HG03439 (cell line): Measurements from ENCODE around the gene VWC2L.

ENCODE experiments used
- ATAC-seq: cut with Tn5 transposase; IDR thresholded peaks from one replicate; pipeline ENCODE4 v1.9.1; 2021; ENCODE audit warnings: mild to moderate bottlenecking, moderate library complexity; ENCODE audit not compliant: unreplicated experiment

VWC2L gene

DNA sequence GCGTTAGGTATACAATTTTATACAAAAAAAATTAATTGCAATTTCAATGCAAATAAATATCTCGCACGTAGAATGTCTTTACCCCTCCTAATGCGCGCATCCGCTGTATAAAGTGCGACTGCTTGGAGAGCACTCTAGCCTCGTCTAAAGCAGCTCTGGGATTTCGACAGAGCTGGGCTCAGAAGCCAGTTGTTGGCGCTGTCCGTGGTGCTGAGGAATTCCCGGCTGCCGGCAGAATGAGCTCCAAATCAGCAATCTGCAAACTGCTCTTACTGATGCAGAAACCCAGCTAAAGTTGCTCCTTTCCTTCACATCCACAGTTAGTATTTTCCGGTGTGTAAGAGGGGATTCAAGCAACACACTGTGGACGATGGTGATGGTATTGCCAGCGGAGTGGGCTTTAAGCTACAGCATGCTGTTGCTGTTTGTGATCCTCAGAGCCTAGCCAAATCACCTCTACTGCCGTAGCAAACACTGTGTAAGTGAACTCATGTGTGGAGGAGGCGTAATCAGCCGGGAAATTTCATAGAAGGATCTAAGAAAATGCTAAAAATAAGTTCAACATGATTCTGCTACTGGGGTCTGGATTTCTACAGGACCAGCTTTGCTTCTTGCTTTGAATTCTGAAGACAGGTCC is at the start of gene VWC2L:
Gene VWC2L, plus strand, starts transcription at position 137 of the 637 bp plus-strand sequence. CDS start 3,140 bp downstream, outside the sequence.
- no peak for ATAC-seq

DNA sequence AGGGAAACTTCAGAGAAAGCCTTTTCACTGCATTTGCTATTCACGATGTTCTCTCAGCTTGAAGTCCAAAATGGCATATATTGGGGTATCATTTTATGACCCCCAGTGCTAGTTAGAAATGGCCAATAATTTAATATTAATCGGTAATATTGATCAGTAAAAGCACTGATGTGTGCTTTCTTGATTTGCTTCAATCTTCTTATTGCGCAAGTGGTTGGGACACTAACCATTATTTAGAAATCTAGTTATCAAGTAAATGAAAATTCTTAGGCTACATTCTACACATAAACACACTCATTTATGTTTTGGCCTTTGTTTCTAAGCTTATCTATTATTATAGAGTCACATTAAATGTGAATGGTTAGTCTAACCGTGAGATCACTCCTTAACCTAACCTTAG is 49.7 kb upstream of the VWC2L start:
- ATAC-seq, result no peak

DNA sequence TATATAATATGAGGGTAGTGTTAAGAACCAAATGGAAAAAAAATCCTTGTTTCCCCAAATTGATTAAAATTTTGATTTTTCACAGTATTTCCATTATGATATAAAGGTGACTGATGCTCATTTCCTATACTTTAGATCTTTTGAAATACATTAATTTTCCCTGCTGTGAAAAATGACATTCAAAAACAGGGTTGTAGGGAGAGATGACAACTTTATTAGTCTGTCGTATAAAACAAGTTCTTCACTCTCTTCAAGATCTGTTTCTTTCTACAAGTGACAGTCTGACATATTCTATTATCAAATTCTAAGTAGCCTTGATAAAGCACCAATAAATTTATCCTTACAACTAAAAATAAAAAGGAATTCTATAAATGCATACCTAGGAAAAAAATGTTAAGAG is 45.3 kb upstream of the VWC2L start:
- ATAC-seq, result no peak

DNA sequence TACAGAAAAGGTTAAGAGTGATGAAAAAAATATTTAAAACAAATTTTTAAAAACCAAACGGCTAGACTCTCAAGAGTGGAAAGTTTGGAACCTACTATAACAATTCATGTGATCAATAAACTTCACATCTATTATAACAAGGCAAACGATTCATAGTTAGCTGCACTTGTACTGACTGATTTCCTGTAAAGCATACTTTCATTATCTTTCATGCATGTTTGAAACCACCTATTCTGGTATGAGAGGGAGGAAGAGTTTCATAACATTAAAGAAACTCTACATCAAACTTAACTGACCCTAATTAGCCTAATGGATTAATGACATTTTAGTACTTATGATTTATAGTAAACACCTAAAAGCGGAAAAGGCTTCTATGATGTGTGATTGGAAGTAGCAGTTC is 43.7 kb upstream of the VWC2L start:
- no peak for ATAC-seq

DNA sequence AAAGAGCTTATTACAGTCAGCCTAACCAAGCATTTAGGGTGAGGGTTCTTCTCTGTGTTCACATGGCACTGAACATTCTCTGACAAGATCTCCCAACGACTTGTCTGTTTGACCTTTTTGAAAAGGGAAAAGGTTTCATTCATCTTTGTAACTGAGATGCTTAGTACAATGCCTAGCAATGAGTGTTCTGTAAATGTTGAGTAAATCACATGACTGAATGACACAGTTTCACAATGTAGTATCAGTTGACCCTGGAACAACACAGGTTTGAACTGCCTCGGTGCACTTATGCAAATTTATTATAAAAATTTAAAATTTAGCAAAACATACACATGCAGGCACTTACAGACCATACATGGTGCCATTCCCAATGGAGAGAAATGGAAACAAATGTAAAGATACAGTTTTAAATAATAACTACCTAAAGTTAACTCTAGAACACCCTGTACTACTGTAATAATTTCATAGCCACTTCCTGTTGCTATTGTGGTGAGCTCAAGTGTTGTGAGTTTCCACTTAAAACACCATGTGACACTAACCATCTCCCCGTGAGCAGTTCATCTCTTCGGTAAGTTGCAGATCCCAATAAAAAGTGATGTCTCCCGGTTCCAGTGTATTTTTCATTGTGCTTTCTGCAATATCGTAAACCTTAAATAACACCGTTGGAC is 34.1 kb upstream of the VWC2L start:
- no peak for ATAC-seq

DNA sequence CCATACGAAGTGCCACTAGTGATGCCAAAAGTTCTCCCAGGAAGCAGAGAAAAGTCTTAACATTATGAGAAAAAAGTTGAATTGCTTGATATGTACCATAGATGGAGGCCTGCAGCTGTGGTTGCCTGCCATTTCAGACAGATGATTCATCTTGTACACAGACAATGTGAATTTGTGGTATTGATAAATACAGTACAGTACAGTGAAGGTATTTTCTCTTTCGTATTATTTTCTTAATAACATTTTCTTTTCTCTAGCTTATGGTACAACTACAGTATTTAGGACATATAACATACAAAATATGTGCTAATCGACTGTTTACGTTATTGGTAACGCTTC is 33.6 kb upstream of the VWC2L start:
- no peak for ATAC-seq

DNA sequence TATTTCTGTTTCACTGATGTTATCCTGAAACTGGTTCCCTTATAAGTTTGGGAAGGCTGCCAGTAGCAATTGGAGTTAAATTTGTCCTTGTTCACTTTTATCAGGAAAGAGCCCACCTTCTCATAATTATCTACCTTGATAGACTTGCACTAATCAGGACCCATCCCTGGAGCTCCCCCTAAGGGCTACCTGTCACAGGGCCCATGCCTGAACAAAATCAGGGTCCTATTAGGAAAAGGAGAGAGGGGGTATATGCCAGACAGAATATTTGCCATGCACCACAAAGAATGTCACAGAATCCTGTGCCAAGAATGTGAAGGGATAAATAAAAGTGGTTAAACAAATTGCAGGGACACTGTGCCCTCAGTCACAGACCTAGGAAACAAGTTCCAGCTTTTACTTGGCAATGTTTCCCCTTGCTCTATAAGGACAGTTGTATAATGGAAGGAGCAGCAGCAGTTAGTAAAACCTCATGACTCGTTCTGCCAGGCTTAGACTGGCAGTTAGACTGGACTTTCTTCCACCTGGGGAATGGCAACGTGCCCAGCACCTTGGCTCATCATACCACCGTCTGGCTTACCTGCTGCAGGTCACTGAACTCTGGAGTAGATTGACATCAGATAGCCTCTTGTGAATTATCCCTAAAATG is 32.3 kb upstream of the VWC2L start:
- ATAC-seq, result no peak

DNA sequence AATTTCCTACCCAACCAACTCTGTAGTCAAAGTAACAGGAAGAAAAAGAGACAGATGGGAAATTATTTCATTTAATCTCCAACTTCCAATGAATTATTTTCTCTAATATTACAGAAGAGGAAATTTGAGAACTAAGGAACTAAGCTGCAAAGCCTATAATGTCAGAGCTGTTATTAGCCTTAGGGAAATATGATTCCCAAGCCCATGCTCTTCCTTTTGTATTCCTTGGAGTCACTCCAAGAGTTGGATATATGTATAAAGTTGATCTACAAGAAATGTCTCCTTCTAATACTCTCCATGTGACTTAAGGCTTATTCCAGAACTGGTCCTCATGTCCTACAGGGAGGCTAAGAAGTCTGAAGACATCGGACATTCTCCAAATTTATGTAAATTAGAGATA is 31.6 kb upstream of the VWC2L start:
- no peak for ATAC-seq

DNA sequence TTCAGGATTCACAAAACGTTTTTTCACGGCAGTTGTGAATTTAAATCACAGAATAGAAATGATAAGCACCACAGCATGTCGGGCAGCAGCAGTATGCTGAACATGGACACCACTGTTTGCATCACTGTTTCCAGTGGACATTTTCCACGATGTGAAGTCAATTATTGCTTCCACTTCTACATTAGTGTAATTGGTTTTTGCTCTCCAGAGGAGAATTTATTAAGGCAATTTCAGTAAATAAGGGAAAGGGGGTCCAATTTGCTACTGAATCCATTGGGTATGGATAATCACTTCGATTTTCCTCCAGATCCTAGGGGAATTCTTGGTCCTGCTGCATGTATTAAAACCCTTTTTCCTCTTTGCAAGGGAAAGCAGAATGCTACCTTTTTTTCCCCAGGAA is 30.2 kb upstream of the VWC2L start:
- ATAC-seq, result no peak

DNA sequence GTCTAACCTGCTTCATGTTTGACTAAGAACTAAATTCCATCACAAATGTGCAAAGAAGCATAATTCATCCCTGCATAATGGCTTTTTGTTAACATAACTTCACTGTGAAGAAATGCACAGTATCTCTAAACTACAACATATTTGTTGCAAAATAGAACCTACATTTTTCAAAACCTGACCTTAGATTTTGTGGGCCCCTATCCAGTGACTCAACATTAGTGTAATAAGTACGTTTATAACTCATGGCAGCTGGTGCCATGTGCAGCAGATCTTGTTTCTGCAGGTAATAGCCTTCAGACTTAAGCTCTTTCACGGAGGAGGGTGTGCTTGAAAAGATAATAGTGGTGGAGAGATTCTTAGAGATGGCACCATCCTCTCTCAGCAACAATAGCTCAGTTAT is 28.6 kb upstream of the VWC2L start:
- ATAC-seq, result no peak

DNA sequence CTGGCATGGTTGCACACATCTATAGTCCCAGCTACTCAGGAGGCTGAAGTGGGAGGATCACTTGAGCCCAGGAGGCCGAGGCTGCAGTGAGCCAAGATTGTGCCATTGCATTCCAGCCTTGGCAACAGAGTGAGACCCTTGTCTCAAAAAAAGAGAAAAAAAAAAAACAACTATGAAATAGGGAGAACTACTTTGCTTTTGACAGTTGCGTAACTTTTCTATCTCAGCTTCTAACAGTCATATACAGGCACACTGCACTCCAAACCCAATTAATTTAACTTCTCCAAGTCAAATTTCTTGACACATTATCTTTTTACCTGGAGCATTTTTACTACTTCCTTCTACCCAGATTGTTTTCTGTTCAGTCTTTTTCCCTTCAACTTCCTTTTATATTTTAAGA is 24.1 kb upstream of the VWC2L start:
- no peak for ATAC-seq

DNA sequence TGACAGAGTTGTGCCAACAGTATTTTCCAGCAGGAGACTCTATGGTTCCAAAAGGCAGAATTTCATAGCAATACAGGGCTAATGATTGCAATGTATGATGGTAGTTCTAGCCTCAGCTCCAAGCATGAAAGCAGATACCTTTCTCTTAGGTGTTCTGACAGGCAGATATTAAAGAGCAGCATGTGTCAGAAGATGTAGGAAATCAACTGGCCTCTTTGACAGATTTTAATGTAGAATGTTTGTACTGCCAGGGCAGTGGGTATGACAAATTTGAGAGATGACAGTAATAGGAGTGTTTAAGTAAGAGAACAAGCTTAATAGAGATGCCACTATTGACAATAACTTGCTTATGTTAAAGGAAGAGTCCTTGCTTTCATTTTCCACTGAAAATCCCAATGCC is 21.5 kb upstream of the VWC2L start:
- ATAC-seq, result no peak

DNA sequence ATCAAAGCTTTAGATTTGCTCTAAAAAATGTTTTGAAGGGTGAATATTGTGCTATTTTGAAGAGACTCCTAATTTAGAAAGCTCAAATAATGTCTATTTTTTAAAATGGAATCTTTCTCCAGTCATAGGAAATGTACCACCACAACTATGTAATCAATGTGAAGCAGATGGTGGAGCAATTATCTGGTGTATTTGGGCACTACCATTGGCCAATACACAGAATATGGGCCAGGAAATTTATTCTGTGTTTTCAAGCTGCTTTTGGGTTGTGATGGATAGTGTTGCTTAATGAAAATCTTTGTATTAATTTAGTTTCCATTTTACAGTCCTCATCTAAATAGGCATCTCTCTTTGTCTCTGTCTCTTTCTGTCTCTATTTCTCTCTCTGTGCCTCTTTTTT is 17.1 kb upstream of the VWC2L start:
- no peak for ATAC-seq

DNA sequence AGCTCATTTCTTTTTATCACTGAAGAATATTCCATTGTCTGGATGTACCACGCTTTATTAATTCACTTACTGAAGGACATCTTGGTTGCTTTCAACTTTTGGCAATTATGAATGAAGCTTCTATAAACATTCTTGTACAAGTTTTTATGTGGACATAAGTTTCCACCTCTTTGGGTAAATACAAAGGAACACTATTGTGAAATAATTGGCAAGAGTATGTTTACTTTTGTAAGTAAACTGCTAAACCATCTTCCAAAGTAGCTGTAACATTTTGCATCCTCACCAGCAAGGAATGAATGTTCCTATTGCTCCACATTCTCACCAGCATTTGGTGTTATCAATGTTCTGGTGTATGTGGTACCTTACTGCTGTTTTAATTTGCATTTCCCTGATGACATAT is 15.8 kb upstream of the VWC2L start:
- ATAC-seq, result no peak

DNA sequence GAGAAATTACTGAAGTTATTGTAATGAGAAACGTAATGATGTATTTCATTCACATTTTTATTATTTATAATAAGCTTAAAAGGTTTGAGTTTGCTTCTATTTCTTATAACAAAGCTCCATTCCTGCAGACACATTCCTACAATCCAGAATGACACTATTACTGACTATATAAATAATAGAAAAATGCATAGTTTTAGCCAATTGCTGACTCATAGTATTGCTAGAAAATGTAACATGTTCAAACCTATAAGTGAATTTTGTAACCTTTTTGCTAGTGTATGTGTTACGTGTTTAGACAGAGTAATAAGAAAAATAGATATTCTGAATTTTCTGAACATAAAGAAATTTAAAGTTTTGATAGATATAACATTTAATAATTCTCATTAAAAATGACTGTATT is 9.3 kb upstream of the VWC2L start:
- no peak for ATAC-seq

DNA sequence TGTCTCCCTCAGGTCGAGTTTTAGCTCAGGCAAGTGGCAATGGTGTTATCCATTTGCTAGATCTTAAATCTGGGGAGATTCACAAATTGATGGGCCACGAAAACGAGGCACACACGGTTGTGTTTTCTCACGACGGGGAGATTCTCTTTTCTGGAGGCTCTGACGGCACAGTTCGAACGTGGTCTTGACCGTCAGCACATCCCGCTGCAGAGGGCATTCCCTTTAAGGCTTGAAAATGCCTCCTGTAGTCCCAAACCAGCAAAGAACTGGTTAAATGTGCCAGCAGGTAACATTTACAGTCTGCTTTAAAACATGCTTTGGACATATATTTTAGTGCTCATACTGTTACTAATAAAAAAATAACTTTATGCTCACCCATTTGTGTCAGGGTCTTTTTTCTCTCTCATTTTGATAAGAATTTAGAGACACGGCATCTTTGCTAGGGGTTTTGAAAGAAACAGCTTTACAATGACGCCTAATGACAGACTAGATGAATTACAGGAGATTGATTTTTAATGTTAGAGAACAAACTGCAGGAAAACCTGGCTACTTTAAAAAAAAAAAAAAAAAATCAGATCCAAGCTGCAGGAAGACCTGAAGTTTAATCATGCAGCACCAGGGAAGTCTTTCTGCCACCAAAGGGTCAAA is 602 bp upstream of the VWC2L start:
- ATAC-seq, result no peak

DNA sequence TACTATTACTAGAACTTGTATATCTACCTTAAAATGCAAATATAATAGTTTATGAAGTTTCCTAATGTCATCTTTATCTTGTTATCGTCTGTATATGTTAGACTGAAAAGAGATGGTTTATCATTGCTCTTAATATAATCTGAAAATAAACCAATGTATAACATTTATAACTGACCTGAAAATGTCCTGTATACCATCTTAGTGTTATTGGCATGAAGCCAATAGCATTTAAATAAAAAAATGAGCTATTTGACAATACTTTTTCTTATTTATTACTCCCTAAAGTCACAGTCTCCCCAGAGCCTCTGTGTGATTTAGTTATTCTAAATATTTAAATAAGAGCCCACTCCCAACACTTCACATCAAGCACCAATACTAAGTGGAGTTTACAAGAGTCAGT is 1.8 kb downstream of the VWC2L start:
- ATAC-seq, result no peak

DNA sequence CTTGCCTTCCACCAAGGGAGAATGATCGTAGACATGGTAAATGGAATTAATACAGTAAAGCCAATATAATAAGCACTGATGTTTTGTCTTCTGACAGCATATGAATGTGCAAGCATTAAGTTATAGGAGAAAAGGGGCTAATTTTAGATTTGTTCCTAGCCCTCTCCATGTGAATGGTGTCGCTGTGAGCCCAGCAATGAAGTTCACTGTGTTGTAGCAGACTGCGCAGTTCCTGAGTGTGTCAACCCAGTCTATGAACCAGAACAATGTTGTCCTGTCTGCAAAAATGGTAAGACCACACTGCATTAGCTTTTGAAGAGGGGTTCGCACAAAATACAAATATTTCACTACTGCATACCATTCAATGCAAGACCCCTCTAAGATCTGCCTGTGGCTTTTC is 25.6 kb downstream of the VWC2L start:
- ATAC-seq, result no peak

DNA sequence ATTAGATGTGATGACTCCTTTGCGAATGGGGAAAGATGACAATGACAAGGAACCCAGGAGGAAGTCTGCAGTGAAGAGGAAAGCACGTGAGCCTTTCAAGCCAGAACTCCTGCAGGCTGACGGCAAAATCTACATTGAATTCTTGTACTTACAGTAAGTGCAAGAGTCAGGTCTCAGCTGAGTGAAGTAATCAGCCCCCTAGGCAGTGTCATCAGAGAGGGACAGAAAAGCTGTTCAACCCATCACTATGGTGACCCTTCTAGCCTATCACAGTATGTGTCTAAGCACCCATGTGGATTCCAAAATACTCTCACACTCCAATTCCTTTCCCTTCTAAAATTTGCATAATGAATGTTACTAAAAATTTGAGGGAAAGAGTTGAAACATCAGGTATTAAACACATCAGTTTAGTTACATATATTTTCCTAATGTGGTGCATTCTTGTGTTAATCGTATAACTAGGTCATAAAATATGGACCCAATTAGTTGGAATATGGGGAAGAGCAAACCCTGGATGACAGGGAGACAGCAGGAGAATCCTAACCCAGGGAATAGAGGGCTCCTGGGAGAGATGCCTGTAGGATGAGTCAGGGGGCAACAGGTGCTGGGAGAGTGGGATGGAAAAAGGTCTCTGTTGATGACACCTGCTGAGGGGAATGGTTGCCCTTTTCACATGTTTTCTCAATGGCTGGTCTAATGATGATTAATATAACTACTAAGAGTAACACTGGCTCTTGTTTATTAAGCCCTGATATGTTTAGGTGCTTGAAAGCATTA is 39.5 kb downstream of the VWC2L start:
- no peak for ATAC-seq

DNA sequence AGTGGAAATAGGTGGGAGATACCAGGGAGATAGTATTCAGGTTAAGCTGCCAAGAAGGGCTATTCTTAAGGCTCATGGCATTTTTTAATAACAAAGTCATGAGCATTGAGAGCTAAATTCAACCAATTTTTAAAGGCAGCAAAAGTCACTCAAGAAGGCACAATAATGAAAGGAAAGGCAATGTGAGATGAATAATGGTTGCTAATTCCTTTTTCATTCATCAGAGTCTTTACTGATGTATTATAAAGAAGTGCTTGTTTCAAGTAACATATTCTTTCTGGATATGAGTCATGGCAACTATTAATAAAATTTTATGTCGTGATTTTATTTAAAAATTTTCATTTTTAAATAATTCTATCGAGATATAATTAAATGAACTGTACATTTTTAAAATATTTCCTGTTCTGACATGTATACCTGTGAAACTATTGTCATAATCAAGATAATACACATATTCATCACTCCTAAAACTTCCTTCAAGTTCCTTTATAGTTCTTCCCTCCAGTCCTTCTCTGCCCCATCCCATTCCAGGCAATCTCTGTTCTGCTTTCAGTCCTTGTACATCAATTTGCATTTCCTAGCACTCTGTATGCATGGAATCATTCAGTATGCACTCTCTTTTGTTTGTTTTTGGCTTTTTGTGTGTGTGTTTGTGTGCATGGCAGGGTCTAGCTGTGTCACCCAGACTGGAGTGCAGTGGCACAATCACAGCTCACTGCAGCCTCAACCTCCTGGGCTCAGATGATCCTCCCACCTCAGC is 40.8 kb downstream of the VWC2L start:
- ATAC-seq, result no peak
